ENCODE data around the gene NMUR1.

The NMUR1 gene

DNA sequence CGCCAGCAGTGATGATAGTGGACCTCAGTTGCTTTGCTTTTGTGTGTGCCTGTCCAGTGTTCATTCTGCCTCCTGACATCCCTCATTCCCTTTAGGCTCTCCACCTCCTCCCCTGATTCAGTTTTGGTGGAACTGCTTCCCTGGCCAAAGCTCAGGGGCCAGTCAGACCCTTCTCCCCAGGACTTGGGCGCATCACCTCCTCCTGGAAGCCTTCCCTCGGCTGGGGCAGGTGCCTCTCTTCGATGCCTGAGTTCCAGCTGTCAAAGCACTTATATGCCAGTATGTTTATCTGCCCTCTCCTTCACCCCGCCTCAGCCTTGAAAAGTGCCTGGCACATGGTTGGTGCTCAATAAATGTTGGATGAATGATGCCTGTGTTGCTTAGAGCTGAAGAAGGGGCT lies 11.5 kb downstream of the NMUR1 start:
- H3K4me3 Mint-ChIP-seq, result no peak overlapping the region
- no peak overlapping the region for H3K27ac Mint-ChIP-seq (ENCODE audit: low read depth)
- ATAC-seq (replicated peaks; ENCODE audit: extremely low read depth, poor library complexity, severe bottlenecking) (no peak), DNase-seq (ENCODE audit: low spot score in 2 of 2) (no peak)
- peaks cover 47% of the 10 kb centered on the region for H3K4me1 Mint-ChIP-seq
- H3K36me3 Mint-ChIP-seq (ENCODE audit: insufficient read depth), result peaks cover 9% of the 10 kb centered on the region
- H3K27me3 Mint-ChIP-seq, result no peaks in the 10 kb centered on the region
- H3K9me3 Mint-ChIP-seq, result no peaks in the 10 kb centered on the region

DNA sequence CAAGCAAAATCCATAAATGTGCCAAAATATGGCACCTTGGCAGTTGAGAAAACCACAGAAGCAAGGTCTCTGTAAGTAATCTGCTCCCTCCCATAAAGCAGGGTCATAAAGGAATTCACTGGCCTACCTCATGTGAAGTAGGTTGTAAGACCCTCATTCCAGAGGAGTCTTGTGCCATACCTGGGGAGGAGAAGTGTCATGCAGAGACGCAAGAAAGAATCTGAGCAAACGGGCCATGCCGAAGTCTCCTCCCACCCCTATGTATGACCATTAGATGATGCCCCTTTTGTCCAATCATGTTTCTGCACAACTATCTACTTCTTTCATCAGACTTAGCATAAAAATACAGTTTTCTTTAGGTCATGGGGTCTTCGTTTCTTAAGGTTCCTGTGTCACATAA lies 14.6 kb downstream of the NMUR1 start:
- no peak for DNase-seq (ENCODE audit: low spot score in 2 of 2)
- Mint-ChIP-seq H3K4me3 (no peak overlapping the region), H3K27ac (ENCODE audit: low read depth) (no peak overlapping the region), H3K27me3 (no peaks in the 10 kb centered on the region), H3K4me1 (peaks cover 27% of the 10 kb centered on the region), H3K36me3 (ENCODE audit: insufficient read depth) (peaks cover 9% of the 10 kb centered on the region), H3K9me3 (no peaks in the 10 kb centered on the region)
- no peak for ATAC-seq (replicated peaks; ENCODE audit: extremely low read depth, poor library complexity, severe bottlenecking)

DNA sequence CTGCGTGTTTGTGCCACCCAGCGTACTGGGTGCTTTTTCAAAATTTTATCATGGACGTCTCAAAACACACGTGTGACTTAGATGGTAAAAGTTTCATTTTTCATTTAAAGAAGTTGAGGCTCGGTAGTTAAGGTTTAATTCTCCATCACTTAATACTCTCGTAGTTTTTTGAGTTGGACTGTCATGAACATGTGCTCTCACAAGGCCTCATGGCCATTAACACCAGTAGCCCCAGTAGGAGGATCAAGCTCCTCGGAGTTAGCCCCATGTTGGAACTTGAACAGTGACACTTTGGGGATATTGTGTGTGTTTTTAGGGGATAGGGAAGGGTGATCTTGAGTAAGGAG lies 15.3 kb downstream of the NMUR1 start:
- Mint-ChIP-seq H3K4me1 (peaks cover 23% of the 10 kb centered on the region), H3K27ac (ENCODE audit: low read depth) (peak overlapping the region; percentile 98), H3K36me3 (ENCODE audit: insufficient read depth) (peaks cover 9% of the 10 kb centered on the region), H3K4me3 (peak overlapping the region; percentile 84), H3K27me3 (no peaks in the 10 kb centered on the region), H3K9me3 (no peaks in the 10 kb centered on the region)
- ATAC-seq (replicated peaks; ENCODE audit: extremely low read depth, poor library complexity, severe bottlenecking), result peak; percentile 5
- DNase-seq (ENCODE audit: low spot score in 2 of 2), result no peak

DNA sequence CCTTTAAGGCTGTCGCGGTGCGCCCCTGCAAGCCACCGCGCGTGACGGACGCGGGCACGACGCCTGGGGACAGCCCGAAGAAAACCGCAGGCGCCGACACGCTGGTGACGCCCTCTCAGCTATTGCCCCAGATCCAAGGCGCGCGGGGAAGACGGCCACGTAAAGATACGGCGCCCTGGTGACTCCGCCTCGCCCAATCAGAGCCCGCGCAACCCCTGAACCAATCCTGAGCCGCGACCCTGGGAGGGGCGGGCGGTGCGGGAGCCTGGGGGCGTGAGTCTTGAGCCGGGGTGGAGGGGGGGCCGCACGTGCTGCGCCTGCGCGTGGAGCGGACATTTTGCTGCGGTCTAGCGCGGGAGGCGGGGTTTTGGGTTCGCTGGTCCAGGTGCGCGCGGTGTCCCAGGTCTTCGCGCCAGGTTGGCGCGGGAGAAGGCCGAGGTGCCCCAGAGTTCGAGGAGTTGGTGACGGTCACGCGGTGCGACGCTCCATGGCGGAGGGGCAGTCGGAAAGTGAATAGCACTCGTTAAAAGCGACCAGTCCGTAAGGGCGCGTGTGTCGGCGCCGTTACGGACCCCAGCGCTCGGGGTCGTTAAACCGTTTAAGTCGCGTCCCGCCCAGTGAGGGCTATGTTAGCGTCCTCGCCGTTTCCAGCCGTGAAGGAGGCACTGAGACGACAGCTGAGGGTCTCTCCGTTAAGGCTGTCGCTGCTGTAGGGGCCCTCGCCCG lies 15.9 kb downstream of the NMUR1 start:
- H3K27ac Mint-ChIP-seq (ENCODE audit: low read depth), result peak overlapping the region; percentile 98
- H3K27me3 Mint-ChIP-seq, result no peaks in the 10 kb centered on the region
- H3K9me3 Mint-ChIP-seq, result no peaks in the 10 kb centered on the region
- peaks cover 9% of the 10 kb centered on the region for H3K36me3 Mint-ChIP-seq (ENCODE audit: insufficient read depth)
- peaks cover 18% of the 10 kb centered on the region for H3K4me1 Mint-ChIP-seq
- peak; percentile 99 for ATAC-seq (replicated peaks; ENCODE audit: extremely low read depth, poor library complexity, severe bottlenecking)
- peak; percentile 94 to 97 for DNase-seq (ENCODE audit: low spot score in 2 of 2)
- H3K4me3 Mint-ChIP-seq, result peak overlapping the region; percentile 84

DNA sequence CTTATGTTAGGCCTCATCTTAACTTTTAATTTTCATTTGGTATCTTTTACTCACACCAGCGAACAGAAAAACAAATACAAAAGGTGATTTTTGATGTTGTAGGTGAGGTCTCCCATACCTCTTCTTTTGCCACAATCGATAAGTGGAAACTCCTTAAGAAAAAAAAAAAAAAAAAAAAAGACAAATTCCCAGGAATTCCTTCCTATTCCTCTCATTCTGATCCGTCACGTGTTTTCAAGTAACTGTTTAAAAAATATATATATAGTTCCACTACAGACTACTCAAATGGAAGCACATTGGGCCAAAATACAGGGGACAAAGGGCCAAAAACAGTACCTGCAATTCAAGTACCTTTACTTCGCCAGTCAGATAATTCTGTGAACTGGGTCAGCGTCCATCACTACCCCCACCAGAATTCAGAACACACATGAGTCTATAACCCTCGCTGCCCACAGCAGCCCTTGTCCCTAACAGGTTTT lies 16.5 kb downstream of the NMUR1 start:
- ATAC-seq (replicated peaks; ENCODE audit: extremely low read depth, poor library complexity, severe bottlenecking) (no peak), DNase-seq (ENCODE audit: low spot score in 2 of 2) (no peak)
- Mint-ChIP-seq H3K9me3 (no peaks in the 10 kb centered on the region), H3K27ac (ENCODE audit: low read depth) (peak overlapping the region; percentile 98), H3K4me3 (peak overlapping the region; percentile 84), H3K27me3 (no peaks in the 10 kb centered on the region), H3K4me1 (peaks cover 18% of the 10 kb centered on the region), H3K36me3 (ENCODE audit: insufficient read depth) (peaks cover 9% of the 10 kb centered on the region)

DNA sequence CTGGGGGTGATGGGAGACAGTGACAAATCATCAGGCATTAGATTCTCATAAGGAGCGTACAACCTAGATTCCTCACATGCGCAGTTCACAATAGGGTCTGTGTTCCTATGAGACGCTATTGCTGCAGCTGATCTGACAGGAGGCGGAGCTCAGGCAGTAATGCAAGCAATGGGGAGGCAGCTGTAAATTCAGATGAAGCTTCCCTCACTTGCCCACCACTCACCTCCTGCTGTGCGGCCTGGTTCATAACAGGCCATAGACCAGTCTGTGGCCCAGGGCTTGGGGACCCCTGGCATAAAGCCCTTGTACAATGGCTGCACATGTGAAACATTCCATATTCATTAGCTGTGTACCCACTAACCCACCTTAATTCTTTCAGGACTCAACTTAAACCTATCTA lies 18.0 kb downstream of the NMUR1 start:
- no peak for ATAC-seq (replicated peaks; ENCODE audit: extremely low read depth, poor library complexity, severe bottlenecking)
- H3K4me1 Mint-ChIP-seq, result peaks cover 18% of the 10 kb centered on the region

DNA sequence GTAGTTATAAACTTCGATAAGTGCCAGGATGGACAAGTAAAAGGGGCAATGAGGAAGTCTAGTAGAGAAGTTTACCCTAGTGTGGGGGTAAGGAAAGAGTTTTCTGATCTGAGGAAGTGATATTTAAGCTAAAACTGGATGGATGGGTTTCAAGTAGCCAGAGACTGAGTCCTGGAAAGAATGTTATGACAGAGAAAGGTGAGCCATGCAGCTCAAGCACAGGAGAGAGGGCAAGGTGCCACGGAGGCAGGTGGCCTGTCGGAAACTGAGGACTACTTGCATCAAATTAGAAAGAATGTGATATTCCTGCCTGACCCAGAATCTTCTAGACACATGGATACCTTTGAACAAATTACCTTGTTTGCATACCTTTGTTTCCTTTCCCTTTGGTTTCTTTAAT lies 26.5 kb downstream of the NMUR1 start:
- H3K36me3 Mint-ChIP-seq (ENCODE audit: insufficient read depth), result peaks cover 1% of the 10 kb centered on the region
- ATAC-seq (replicated peaks; ENCODE audit: extremely low read depth, poor library complexity, severe bottlenecking) (no peak), DNase-seq (ENCODE audit: low spot score in 2 of 2) (no peak)
- no peak overlapping the region for H3K4me3 Mint-ChIP-seq
- H3K27me3 Mint-ChIP-seq, result no peaks in the 10 kb centered on the region
- no peak overlapping the region for H3K27ac Mint-ChIP-seq (ENCODE audit: low read depth)
- H3K9me3 Mint-ChIP-seq, result no peaks in the 10 kb centered on the region
- no peaks in the 10 kb centered on the region for H3K4me1 Mint-ChIP-seq

More for the DNA sequence above, 18.0 kb downstream of the NMUR1 start:
- Mint-ChIP-seq H3K4me3 (no peak overlapping the region), H3K27me3 (no peaks in the 10 kb centered on the region), H3K36me3 (ENCODE audit: insufficient read depth) (peaks cover 8% of the 10 kb centered on the region), H3K9me3 (no peaks in the 10 kb centered on the region), H3K27ac (ENCODE audit: low read depth) (no peak overlapping the region)
- DNase-seq (ENCODE audit: low spot score in 2 of 2), result no peak

DNA sequence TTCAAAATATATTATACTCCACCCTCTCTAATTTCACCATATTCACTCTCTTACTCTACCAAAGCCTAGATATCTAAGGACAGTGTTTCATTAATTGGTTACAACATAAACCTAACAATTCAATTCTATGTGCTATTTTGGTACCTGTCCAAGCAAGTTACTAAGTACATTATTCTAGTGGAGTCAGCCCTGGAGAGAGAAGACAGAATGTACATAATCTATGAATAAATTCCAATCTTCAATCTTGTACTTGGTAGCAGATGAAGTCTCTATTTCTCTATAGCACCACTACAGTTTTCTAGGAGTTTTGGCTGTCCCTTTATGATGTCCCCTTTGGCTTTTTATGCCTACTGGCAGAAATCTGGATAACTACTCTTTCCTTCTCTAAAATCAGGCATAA lies 27.6 kb downstream of the NMUR1 start:
- no peak for DNase-seq (ENCODE audit: low spot score in 2 of 2)
- Mint-ChIP-seq H3K4me1 (no peaks in the 10 kb centered on the region), H3K4me3 (no peak overlapping the region), H3K9me3 (no peaks in the 10 kb centered on the region), H3K27ac (ENCODE audit: low read depth) (no peak overlapping the region), H3K27me3 (no peaks in the 10 kb centered on the region), H3K36me3 (ENCODE audit: insufficient read depth) (peaks cover 1% of the 10 kb centered on the region)
- ATAC-seq (replicated peaks; ENCODE audit: extremely low read depth, poor library complexity, severe bottlenecking), result no peak

DNA sequence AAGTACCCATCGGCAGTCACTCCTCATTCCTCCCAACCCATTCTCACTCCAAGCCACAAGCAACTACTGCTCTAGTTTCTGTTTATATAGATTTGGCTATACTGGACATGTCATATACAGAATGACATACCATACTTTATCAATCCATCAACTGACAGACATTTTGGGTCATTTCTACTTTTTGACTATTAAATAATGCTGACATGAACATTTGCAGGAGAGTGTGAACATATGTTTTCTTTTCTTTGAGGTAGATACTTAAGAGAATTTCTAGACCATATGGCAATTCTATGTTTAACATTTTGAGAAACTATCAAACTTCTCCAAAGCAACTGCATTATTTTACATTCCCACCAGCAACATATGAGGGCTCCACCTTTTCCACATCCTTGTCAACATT lies 32.6 kb downstream of the NMUR1 start:
- H3K4me1 Mint-ChIP-seq, result peaks cover 6% of the 10 kb centered on the region
- H3K4me3 Mint-ChIP-seq, result no peak overlapping the region
- H3K27ac Mint-ChIP-seq (ENCODE audit: low read depth), result no peak overlapping the region
- no peaks in the 10 kb centered on the region for H3K9me3 Mint-ChIP-seq
- DNase-seq (ENCODE audit: low spot score in 2 of 2) (no peak), ATAC-seq (replicated peaks; ENCODE audit: extremely low read depth, poor library complexity, severe bottlenecking) (no peak)
- no peaks in the 10 kb centered on the region for H3K27me3 Mint-ChIP-seq
- no peaks in the 10 kb centered on the region for H3K36me3 Mint-ChIP-seq (ENCODE audit: insufficient read depth)

DNA sequence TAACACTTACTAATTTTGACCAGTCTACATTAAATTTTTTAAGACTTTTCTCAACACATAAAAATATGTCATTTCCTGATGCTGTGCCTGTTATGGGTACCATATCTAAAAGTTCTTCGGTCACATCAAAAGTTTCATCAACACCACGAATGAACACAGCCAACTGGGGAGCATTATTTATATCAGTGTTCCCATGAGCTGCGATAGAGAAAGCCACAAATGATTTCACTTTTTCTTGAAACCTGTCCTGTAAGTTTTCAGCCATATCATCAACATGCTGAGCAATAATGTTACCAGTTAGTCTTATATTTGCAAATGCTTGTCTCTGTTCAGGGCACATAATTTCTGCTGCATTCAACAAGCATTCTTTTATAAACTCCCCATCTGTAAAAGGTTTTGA lies 35.6 kb downstream of the NMUR1 start:
- no peaks in the 10 kb centered on the region for H3K36me3 Mint-ChIP-seq (ENCODE audit: insufficient read depth)
- H3K4me1 Mint-ChIP-seq, result peaks cover 6% of the 10 kb centered on the region
- no peak overlapping the region for H3K27ac Mint-ChIP-seq (ENCODE audit: low read depth)
- ATAC-seq (replicated peaks; ENCODE audit: extremely low read depth, poor library complexity, severe bottlenecking) (no peak), DNase-seq (ENCODE audit: low spot score in 2 of 2) (no peak)
- no peak overlapping the region for H3K4me3 Mint-ChIP-seq
- H3K27me3 Mint-ChIP-seq, result no peaks in the 10 kb centered on the region
- H3K9me3 Mint-ChIP-seq, result no peaks in the 10 kb centered on the region

DNA sequence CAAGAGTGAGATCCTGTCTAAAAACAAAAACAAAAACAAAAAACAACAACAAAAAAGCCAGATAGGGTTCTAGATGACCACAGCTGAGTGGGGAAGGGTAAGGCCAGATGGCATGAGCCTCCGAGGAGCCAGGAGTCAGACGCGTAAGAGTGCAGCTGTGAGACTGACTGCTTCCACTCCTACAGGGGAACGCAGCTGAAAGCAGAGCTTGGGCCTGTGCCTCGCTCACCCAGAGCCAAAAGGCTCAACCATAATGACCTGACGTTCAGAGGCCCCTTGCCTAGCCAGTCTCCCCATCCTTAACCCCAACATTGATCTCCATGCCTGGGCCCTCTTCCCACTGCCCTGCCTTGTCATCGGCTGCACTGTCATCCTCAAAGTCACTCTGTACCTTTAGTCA lies 39.4 kb downstream of the NMUR1 start:
- no peak overlapping the region for H3K27ac Mint-ChIP-seq (ENCODE audit: low read depth)
- no peak overlapping the region for H3K4me3 Mint-ChIP-seq
- no peaks in the 10 kb centered on the region for H3K27me3 Mint-ChIP-seq
- no peaks in the 10 kb centered on the region for H3K36me3 Mint-ChIP-seq (ENCODE audit: insufficient read depth)
- DNase-seq (ENCODE audit: low spot score in 2 of 2) (no peak), ATAC-seq (replicated peaks; ENCODE audit: extremely low read depth, poor library complexity, severe bottlenecking) (no peak)
- H3K9me3 Mint-ChIP-seq, result no peaks in the 10 kb centered on the region
- H3K4me1 Mint-ChIP-seq, result peaks cover 6% of the 10 kb centered on the region

DNA sequence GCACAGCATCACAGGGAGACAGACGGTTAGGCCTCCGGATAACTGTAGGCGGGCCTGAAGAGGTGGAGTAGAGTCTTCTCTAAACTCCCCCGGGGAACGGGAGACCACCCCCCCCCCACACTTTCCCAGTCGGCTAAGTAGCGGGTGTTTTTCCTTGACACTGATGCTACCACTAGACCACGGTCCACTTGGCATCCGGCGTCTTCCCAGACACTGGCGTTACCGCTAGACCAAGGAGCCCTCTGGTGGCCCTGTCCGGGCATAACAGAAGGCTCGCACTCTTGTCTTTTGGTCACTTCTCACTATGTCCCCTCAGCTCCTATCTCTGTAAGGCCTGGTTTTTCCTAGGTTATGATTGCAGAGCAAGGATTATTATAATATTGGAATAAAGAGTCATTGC lies 40.3 kb downstream of the NMUR1 start:
- Mint-ChIP-seq H3K27me3 (no peaks in the 10 kb centered on the region), H3K36me3 (ENCODE audit: insufficient read depth) (no peaks in the 10 kb centered on the region), H3K9me3 (no peaks in the 10 kb centered on the region), H3K4me1 (peaks cover 3% of the 10 kb centered on the region), H3K4me3 (no peak overlapping the region), H3K27ac (ENCODE audit: low read depth) (no peak overlapping the region)
- ATAC-seq (replicated peaks; ENCODE audit: extremely low read depth, poor library complexity, severe bottlenecking) (no peak), DNase-seq (ENCODE audit: low spot score in 2 of 2) (no peak)

DNA sequence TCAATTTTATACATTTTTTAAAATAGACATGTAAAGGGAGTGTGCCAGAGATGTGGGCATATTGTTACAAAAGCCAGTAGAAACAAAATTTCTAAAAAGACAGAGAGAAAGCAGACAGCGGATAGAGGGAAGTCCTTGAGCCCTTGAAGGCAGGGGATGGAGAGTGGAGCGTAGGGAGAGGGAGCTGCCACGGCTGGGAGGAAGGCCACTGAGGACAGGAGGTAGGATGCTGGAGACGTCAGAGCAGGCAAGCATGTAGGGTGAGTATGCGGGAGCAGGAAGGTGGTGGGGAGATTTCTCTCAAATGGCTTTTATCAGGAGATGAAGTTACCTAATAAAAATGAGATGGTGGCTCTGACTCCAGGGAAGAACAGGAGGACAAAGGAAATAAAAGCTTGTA lies 41.9 kb downstream of the NMUR1 start:
- DNase-seq (ENCODE audit: low spot score in 2 of 2) (no peak), ATAC-seq (replicated peaks; ENCODE audit: extremely low read depth, poor library complexity, severe bottlenecking) (no peak)
- Mint-ChIP-seq H3K4me1 (no peaks in the 10 kb centered on the region), H3K27ac (ENCODE audit: low read depth) (no peak overlapping the region), H3K9me3 (no peaks in the 10 kb centered on the region), H3K27me3 (no peaks in the 10 kb centered on the region), H3K4me3 (no peak overlapping the region), H3K36me3 (ENCODE audit: insufficient read depth) (peaks cover 2% of the 10 kb centered on the region)

All from central memory CD8-positive, alpha-beta T cell (primary cell).